ENCODE data around the gene KHK. TPM values are rescaled to one million over a fixed set of nuclear protein-coding genes. Genes with fewer than 3 reads are reported as not detected.

KHK gene
- total and polyA plus RNA-seq, 9 of the 15 experiments (the other 6 are each of a cell fraction or from before 2014, with no cell fraction given), result 1.5 to 10.7 (median 5.2) TPM

DNA sequence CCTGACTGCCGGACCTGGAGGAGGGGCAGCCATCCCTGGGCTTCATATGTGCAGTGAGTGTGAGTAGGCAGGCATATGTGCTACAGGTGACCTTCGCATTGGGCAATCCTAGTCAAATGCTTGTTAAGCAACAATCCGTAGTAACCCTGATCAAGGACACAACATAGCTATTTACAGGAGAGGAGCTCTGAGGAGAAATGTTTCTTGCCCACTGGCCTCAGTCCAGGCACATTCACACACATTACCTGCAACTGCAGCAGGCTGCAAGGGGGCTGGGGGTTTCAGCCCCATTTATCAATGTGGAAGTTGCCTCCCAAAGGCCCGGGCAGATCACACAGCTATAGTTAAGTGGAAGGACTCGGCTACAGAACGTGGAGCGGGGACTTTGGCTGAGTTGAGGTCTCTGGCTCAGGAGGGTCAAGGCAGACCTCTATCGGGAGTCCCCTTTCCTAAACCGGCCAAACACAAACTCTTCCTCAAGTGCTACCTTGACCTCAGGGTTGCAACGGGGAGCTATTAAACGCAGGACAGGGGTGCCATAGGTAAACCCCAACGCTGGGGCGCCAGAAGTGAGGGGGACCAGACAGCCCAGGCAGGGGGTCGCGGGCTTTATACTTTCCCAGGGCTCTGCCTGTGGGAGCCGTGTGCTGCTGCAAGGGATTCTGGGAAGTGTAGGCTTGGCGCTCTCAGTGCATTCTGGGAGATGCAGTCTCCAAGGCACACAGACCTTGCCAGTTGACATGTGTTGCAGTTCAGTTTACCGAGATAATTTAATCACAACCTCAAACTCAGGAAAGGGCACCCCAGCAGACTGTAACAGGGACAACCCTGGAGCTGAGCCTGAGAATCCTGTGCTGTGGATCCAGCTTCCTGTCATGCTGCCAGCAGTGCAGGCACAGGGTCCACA is 9.4 kb downstream of the KHK start:
- peaks cover 38 to 49% of the 10 kb centered on the region in 2 experiments for H3K4me1 ChIP-seq (replicated peaks in 1 of 2; ENCODE audit: control insufficient read depth in 2 of 2, insufficient read depth in 2 of 2, low read length in 2 of 2)
- TF ChIP-seq ESRRB (CRISPR knock-in tag; IDR thresholded peaks at IDR 0.05; ENCODE audit: borderline replicate concordance), result no peak
- no peak for TF ChIP-seq NR3C1 (CRISPR knock-in tag; IDR thresholded peaks at IDR 0.05)
- no peak for TF ChIP-seq STAT5B (CRISPR knock-in tag; IDR thresholded peaks at IDR 0.05)
- TF ChIP-seq MCM3 (IDR thresholded peaks at IDR 0.05), result no peak
- no peak for TF ChIP-seq DMBX1 (CRISPR knock-in tag; IDR thresholded peaks at IDR 0.05; ENCODE audit: borderline replicate concordance)
- TF ChIP-seq PHF21A (IDR thresholded peaks at IDR 0.05; ENCODE audit: borderline replicate concordance, low read depth), result no peak
- TF ChIP-seq, protein P1, sequence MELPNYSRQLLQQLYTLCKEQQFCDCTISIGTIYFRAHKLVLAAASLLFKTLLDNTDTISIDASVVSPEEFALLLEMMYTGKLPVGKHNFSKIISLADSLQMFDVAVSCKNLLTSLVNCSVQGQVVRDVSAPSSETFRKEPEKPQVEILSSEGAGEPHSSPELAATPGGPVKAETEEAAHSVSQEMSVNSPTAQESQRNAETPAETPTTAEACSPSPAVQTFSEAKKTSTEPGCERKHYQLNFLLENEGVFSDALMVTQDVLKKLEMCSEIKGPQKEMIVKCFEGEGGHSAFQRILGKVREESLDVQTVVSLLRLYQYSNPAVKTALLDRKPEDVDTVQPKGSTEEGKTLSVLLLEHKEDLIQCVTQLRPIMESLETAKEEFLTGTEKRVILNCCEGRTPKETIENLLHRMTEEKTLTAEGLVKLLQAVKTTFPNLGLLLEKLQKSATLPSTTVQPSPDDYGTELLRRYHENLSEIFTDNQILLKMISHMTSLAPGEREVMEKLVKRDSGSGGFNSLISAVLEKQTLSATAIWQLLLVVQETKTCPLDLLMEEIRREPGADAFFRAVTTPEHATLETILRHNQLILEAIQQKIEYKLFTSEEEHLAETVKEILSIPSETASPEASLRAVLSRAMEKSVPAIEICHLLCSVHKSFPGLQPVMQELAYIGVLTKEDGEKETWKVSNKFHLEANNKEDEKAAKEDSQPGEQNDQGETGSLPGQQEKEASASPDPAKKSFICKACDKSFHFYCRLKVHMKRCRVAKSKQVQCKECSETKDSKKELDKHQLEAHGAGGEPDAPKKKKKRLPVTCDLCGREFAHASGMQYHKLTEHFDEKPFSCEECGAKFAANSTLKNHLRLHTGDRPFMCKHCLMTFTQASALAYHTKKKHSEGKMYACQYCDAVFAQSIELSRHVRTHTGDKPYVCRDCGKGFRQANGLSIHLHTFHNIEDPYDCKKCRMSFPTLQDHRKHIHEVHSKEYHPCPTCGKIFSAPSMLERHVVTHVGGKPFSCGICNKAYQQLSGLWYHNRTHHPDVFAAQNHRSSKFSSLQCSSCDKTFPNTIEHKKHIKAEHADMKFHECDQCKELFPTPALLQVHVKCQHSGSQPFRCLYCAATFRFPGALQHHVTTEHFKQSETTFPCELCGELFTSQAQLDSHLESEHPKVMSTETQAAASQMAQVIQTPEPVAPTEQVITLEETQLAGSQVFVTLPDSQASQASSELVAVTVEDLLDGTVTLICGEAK (IDR thresholded peaks at IDR 0.05), result no peak
- TF ChIP-seq, protein P1 (CRISPR knock-in tag; IDR thresholded peaks at IDR 0.05), result no peak
- TF ChIP-seq ZNF76 (CRISPR knock-in tag; IDR thresholded peaks at IDR 0.05; ENCODE audit: borderline replicate concordance), result peak; percentile 47; the same call in 1 of the 2 replicates
- TF ChIP-seq ASH1L (IDR thresholded peaks at IDR 0.05; ENCODE audit: borderline replicate concordance, low read depth, partially characterized antibody), result no peak
- TF ChIP-seq U2AF2 (optimal IDR thresholded peaks at IDR 0.05; ENCODE audit: low read depth, low read length), result no peak

More for the DNA sequence above, 9.4 kb downstream of the KHK start:
- intact Hi-C loops (cut with micrococcal nuclease) (loop anchor here (5.0 kb wide), 2 partner anchors 116 to 206 kb away; partner anchors contain the start of genes ATRAID and SLC5A6), in situ Hi-C loops (cut with MboI) (loop anchor here (5.0 kb wide), 2 partner anchors 96 to 186 kb away; partner anchors contain the start of gene TRIM54)
- Histone ChIP-seq H3K79me2 (ENCODE audit: control insufficient read depth, insufficient read depth, low read length) (peaks cover 3% of the 10 kb centered on the region; the same call in 2 of the 3 replicates), H2AFZ (ENCODE audit: low read depth, low read length) (peak overlapping the region; percentile 87), H3K27me3 (ENCODE audit: control insufficient read depth in 2 of 2, insufficient read depth in 2 of 2, low read length in 2 of 2) (no peaks in the 10 kb centered on the region), H3K36me3 (ENCODE audit: control insufficient read depth, insufficient read depth, low read length) (no peaks in the 10 kb centered on the region; the same call in 2 of the 3 replicates), H3K27ac (ENCODE audit: extremely low read depth, low read depth, low read length) (peak overlapping the region; percentile 57), H3K4me3 (no peak overlapping the region), H3K9me3 (replicated peaks; ENCODE audit: control insufficient read depth, insufficient read depth, low read depth, low read length) (no peaks in the 10 kb centered on the region), H3K9ac (ENCODE audit: insufficient read depth in 1 of 2, low read depth in 2 of 2, low read length in 2 of 2) (peak overlapping the region; percentile 27 to 74; a peak in 1 of 4 replicates), H3K9me1 (ENCODE audit: control insufficient read depth, insufficient read depth, low read length) (no peaks in the 10 kb centered on the region), H4K20me1 (replicated peaks; ENCODE audit: control insufficient read depth, insufficient read depth, low read length) (no peaks in the 10 kb centered on the region), H3K4me2 (ENCODE audit: insufficient read depth, low read length) (peak overlapping the region; percentile 54)
- WGBS (ENCODE audit: insufficient coverage, low coverage, missing lambda C conversion rate), result 32% methylated on average over 18 of the region's 18 CpGs
- ChIA-PET POLR2A (interaction anchor here (0.5 to 1.6 kb wide), 3 partner anchors 9 to 587 kb away, joined by 3 to 5 read pairs (median 4); partner anchors contain the start of gene KHK), CTCF (ENCODE audit: low intra/inter-chr PET ratio) (interaction anchor here (0.5 kb wide), 1 partner anchor 588 kb away, joined by 3 read pairs; no protein-coding TSS in a partner anchor)
- FAIRE-seq (peak; percentile 96), ATAC-seq (peak; percentile 90), DNase-seq (ENCODE audit: extremely low read depth in 1 of 4, low spot score in 3 of 4) (peak; percentile 69 to 80 (median 74))
- no TSS peak for BruUV-seq (replicated peaks)
